Prostate gland (tissue), 2 donors: ENCODE measurements around the gene CYP19A1. TPM values are rescaled to one million over a fixed set of nuclear protein-coding genes. Genes with fewer than 3 reads are reported as not detected.
A peak's percentile ranks its signal among the peaks of the same experiment; 100 is the strongest.

Experiments used
- DNase-seq: peaks from one replicate; pipeline ENCODE4 v3.0.0-alpha.2; 2019; ENCODE audit warnings: low spot score
- H3K27ac ChIP-seq, 2 donors: fragments of 200-600 bp; sonication (generic); 2 replicates each; pipeline ENCODE4 v1.5.1; 2017 to 2019
- H3K27me3 ChIP-seq: fragments of 200-600 bp; sonication (generic); replicated peaks from 2 replicates; pipeline ENCODE4 v1.5.1; 2019; ENCODE audit not compliant: insufficient read depth
- H3K36me3 ChIP-seq, 2 donors: fragments of 200-600 bp; sonication (generic); 1 replicate in 1 of 2; 2 replicates in 1 of 2; pipeline versions ENCODE4 v1.5.1 to v1.8.1; 2017 to 2019
- H3K4me1 ChIP-seq: fragments of 200-600 bp; sonication (generic); replicated peaks from 2 replicates; pipeline ENCODE4 v1.5.1; 2019
- H3K4me3 ChIP-seq, 2 donors: fragments of 200-600 bp; sonication (generic); 2 replicates each; pipeline ENCODE4 v1.5.1; 2017 to 2019
- H3K9me3 ChIP-seq: fragments of 200-600 bp; sonication (generic); 2 replicates; pipeline ENCODE4 v1.5.1; 2017
- CTCF ChIP-seq, 4 experiments: fragments of 200-600 bp in 2 of 4; fragments of 450-650 bp in 2 of 4; sonication (generic) in 2 of 4; IDR thresholded peaks; 1 replicate in 3 of 4; 2 replicates in 1 of 4; pipeline ENCODE4 v1.5.1; 2016 to 2019; ENCODE audit warnings: antibody characterized with exemption in 4 of 4, mild to moderate bottlenecking in 2 of 4, moderate library complexity in 2 of 4
- POLR2A ChIP-seq: fragments of 450-650 bp; IDR thresholded peaks from one replicate; pipeline ENCODE4 v1.6.1; 2016; ENCODE audit warnings: antibody characterized with exemption, mild to moderate bottlenecking
- POLR2AphosphoS5 ChIP-seq: sonication (generic); formaldehyde crosslinking; IDR thresholded peaks from one replicate; pipeline ENCODE4 v1.6.1; 2017; ENCODE audit warnings: antibody characterized with exemption
- WGBS: methylation state at CpG from one replicate; pipeline ENCODE4 v1.1.5; 2018; 5-methylcytosine and 5-hydroxymethylcytosine counted together
- intact Hi-C: fragments of 100-400 bp; cut with DNase I; formaldehyde crosslinking; loops from one replicate; pipeline ENCODE4 v1.14.2; 2022
- total RNA-seq, 2 donors: library from RNA; depleted of rRNA; stranded (reverse); fragments of >200 nt; gene quantifications; one replicate each; pipeline ENCODE4 v1.1.0, GENCODE V29; 2016

Gene CYP19A1
- total RNA-seq, 2 donors from 2014 or later = 4.4 TPM; not detected in 1

GRCh38 chr15:51346136-51346535, 7.7 kb upstream of the CYP19A1 start:
- no peak for DNase-seq
- TF ChIP-seq POLR2AphosphoS5 (no peak), POLR2A (no peak)
- no peak overlapping the region for H3K4me3 ChIP-seq
- H3K27ac ChIP-seq = no peak overlapping the region
- H3K27me3 ChIP-seq = no peaks in the 10 kb centered on the region
- WGBS = 55% methylated on average over 3 of the region's 3 CpGs
- H3K36me3 ChIP-seq = no peaks in the 10 kb centered on the region
- H3K4me1 ChIP-seq = no peaks in the 10 kb centered on the region
- intact Hi-C loops = no loop called here
- H3K9me3 ChIP-seq = no peaks in the 10 kb centered on the region

- TF ChIP-seq POLR2A = no peak
- no peak for TF ChIP-seq POLR2AphosphoS5
- no peak for TF ChIP-seq CTCF (IDR thresholded peaks at IDR 0.05)
- Histone ChIP-seq H3K9me3 (no peaks in the 10 kb centered on the region), H3K27me3 (peaks cover 4% of the 10 kb centered on the region), H3K4me3 (no peak overlapping the region), H3K4me1 (no peaks in the 10 kb centered on the region), H3K36me3 (no peaks in the 10 kb centered on the region), H3K27ac (no peak overlapping the region)
- no peak for DNase-seq
- intact Hi-C loops = no loop called here
- 97% methylated on average over 4 of the region's 4 CpGs for WGBS
Observed at GRCh38 chr15:51343466-51343865, 5.1 kb upstream of the CYP19A1 start.

GRCh38 chr15:51342227-51342999, 4.0 kb upstream of the CYP19A1 start:
- DNase-seq = no peak
- H3K4me3 ChIP-seq = peak overlapping the region in 1 of 2 donors; percentile 18
- H3K27ac ChIP-seq = no peak overlapping the region
- H3K9me3 ChIP-seq = no peaks in the 10 kb centered on the region
- TF ChIP-seq POLR2A (no peak), POLR2AphosphoS5 (no peak), CTCF (IDR thresholded peaks at IDR 0.05) (no peak)
- 48% methylated on average over 16 of the region's 16 CpGs for WGBS
- no peaks in the 10 kb centered on the region for H3K36me3 ChIP-seq
- peaks cover 4% of the 10 kb centered on the region for H3K27me3 ChIP-seq
- H3K4me1 ChIP-seq = no peaks in the 10 kb centered on the region
- intact Hi-C loops = no loop called here

DNA sequence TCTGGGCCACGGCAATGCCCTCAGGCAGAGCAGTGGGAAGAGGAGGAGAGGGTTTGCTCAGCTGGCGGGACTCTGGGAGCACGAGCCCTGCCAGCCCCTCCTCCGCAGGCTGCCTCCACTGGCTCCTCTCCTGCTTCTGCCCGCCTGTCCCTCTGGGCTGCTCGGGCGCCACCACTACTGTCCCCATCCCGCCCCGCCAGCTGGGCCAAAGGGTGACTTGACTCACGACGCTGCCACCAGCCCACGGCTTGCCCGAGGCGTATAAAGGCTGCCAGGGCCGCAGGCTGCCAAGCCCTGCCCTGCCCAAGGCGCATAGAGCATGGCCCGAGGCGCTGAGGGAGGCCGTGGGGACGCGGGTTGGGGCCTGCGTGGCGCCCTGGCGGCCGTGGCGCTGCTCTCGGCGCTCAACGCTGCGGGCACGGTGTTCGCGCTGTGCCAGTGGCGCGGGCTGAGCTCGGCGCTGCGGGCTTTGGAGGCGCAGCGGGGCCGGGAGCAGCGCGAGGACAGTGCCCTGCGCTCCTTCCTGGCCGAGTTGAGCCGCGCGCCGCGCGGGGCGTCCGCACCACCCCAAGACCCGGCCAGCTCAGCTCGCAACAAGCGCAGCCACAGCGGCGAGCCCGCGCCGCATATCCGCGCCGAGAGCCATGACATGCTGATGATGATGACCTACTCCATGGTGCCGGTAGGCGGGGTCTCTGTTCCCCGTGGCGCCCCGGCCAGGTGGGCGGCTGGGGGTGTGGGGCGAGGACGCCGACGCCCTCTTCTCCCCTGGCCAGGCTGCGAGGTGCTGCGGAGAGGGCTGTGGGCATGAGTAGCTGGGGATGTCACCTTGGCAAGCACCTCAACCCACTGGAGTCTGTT, 3.2 kb upstream of the CYP19A1 start, which contains the start of gene GLDN:
GLDN (plus strand) TSS at position 290 of the 861 bp plus-strand sequence; CDS start at position 320, 30 bp downstream.
- no peak within 1 kb of the TSS for H3K27ac ChIP-seq

More for the DNA sequence above, 3.2 kb upstream of the CYP19A1 start, which contains the start of gene GLDN:
- DNase-seq = no peak
- 24% methylated on average over 16 of the region's 76 CpGs for WGBS
- Histone ChIP-seq H3K27me3 (peaks cover 4% of the 10 kb centered on the region), H3K36me3 (no peaks in the 10 kb centered on the region), H3K9me3 (no peaks in the 10 kb centered on the region), H3K4me3 (peak within 1 kb of the TSS; percentile 18 to 25), H3K4me1 (no peaks in the 10 kb centered on the region)
- TF ChIP-seq CTCF (IDR thresholded peaks at IDR 0.05) = no peak
- TF ChIP-seq POLR2AphosphoS5 = no peak
- TF ChIP-seq POLR2A = no peak
- intact Hi-C loops = no loop called here
